OCI-LY7 (cell line): ENCODE data around the gene NOL7. TPM values are rescaled to one million over a fixed set of nuclear protein-coding genes. Genes with fewer than 3 reads are reported as not detected.

Experiments
- BruUV-seq: library from RNA; stranded (reverse); fragments of 400-500 nt; replicated peaks from 2 replicates; lab custom pipeline; 2021; lab: Mats Ljungman, UMichigan
- CTCF ChIA-PET: fragments of 300-600 bp; sonication (Branson Sonifier 250); formaldehyde crosslinking; loops from one replicate; lab custom pipeline; 2022; ENCODE audit warnings: antibody characterized with exemption; ENCODE audit not compliant: unreplicated experiment; lab: Charles Lee
- POLR2A ChIA-PET: fragments of 300-600 bp; sonication (Branson Sonifier 250); formaldehyde crosslinking; loops from one replicate; lab custom pipeline; 2022; ENCODE audit warnings: antibody characterized with exemption; lab: Charles Lee
- DNase-seq: peaks from one replicate; pipeline ENCODE4 v3.0.0-alpha.2; 2015; ENCODE audit warnings: low spot score
- H2AFZ ChIP-seq: fragments of 200-600 bp; sonication (generic), shearing (Covaris generic); 2 replicates; pipeline ENCODE4 v1.6.1; 2014; ENCODE audit warnings: mild to moderate bottlenecking, antibody characterized with exemption, low read length, moderate library complexity
- H3K27ac ChIP-seq: fragments of 200-600 bp; sonication (generic); 2 replicates; pipeline ENCODE4 v1.5.1; 2014; ENCODE audit warnings: mixed run types, low read depth, mild to moderate bottlenecking, moderate library complexity, low read length, inconsistent platforms; ENCODE audit not compliant: poor library complexity, severe bottlenecking
- H3K36me3 ChIP-seq: fragments of 200-600 bp; sonication (generic); 2 replicates; pipeline ENCODE4 v1.6.1; 2014; ENCODE audit warnings: mild to moderate bottlenecking, antibody characterized with exemption, low read length, moderate library complexity, mixed read lengths; ENCODE audit not compliant: insufficient read depth
- H3K4me1 ChIP-seq: fragments of 200-600 bp; sonication (generic); 2 replicates; pipeline ENCODE4 v1.5.1; 2014; ENCODE audit warnings: mild to moderate bottlenecking, low read length; ENCODE audit not compliant: insufficient read depth, poor library complexity, severe bottlenecking
- H3K4me2 ChIP-seq: fragments of 200-600 bp; sonication (generic); 2 replicates; pipeline ENCODE4 v1.6.1; 2014; ENCODE audit warnings: mild to moderate bottlenecking, low read length
- H3K4me3 ChIP-seq: fragments of 200-600 bp; sonication (generic); 2 replicates; pipeline ENCODE4 v1.5.1; 2014; ENCODE audit warnings: mild to moderate bottlenecking, low read depth, low read length; ENCODE audit not compliant: poor library complexity, severe bottlenecking
- H3K79me2 ChIP-seq: fragments of 200-600 bp; sonication (generic); 2 replicates; pipeline ENCODE4 v1.6.1; 2016; ENCODE audit warnings: low read depth, mild to moderate bottlenecking, low read length, moderate library complexity, mixed read lengths; ENCODE audit not compliant: insufficient read depth
- H3K9me2 ChIP-seq: fragments of 200-600 bp; sonication (generic); 2 replicates; pipeline ENCODE4 v1.6.1; 2016; ENCODE audit warnings: mild to moderate bottlenecking, low read length, mixed read lengths; ENCODE audit not compliant: insufficient read depth
- H3K9me3 ChIP-seq: fragments of 200-600 bp; sonication (generic); 2 replicates; pipeline ENCODE4 v1.6.1; 2014; ENCODE audit warnings: mild to moderate bottlenecking, mixed run types, low read length, mixed read lengths
- H4K20me1 ChIP-seq: fragments of 200-600 bp; sonication (generic); 2 replicates; pipeline ENCODE4 v1.6.1; 2014; ENCODE audit warnings: mild to moderate bottlenecking, antibody characterized with exemption, low read length, moderate library complexity, mixed read lengths; ENCODE audit not compliant: insufficient read depth
- CTCF ChIP-seq: fragments of 200-600 bp; sonication (generic); conservative IDR thresholded peaks from 2 replicates; pipeline ENCODE4 v1.5.1; 2014; ENCODE audit warnings: mild to moderate bottlenecking, antibody characterized with exemption, low read length, moderate library complexity, mixed read lengths
- EZH2phosphoT487 ChIP-seq: fragments of 200-600 bp; sonication (generic); IDR thresholded peaks from 2 replicates; pipeline ENCODE4 v1.6.1; 2018; ENCODE audit warnings: low read depth, borderline replicate concordance, mild to moderate bottlenecking, mixed run types, antibody characterized with exemption, low read length, moderate library complexity, mixed read lengths
- intact Hi-C: fragments of 100-400 bp; cut with micrococcal nuclease; formaldehyde crosslinking; loops from one replicate; pipeline ENCODE4 v1.10.0; 2022; ENCODE audit not compliant: unreplicated experiment
- total RNA-seq, 2 experiments: library from RNA; depleted of rRNA in 1 of 2; stranded (reverse); fragments of >200 nt in 1 of 2; shearing (Covaris generic) in 1 of 2; gene quantifications; 2 replicates each; pipeline ENCODE4 v1.2.3, GENCODE V29; 2014 to 2022

The NOL7 gene
- total RNA-seq, 2 experiments from 2014 or later, result 67.5 to 103 TPM

GRCh38 chr6:13630499-13630898 lies 15.4 kb downstream of the NOL7 start:
- intact Hi-C loops, result no loop called here
- no peak for DNase-seq
- Histone ChIP-seq H3K4me1 (peaks cover 6% of the 10 kb centered on the region), H3K9me3 (no peaks in the 10 kb centered on the region), H3K36me3 (peaks cover 87% of the 10 kb centered on the region), H3K4me2 (no peak overlapping the region), H3K4me3 (no peak overlapping the region), H3K9me2 (no peaks in the 10 kb centered on the region), H4K20me1 (no peaks in the 10 kb centered on the region), H2AFZ (no peak overlapping the region), H3K79me2 (no peaks in the 10 kb centered on the region), H3K27ac (no peak overlapping the region)
- TF ChIP-seq EZH2phosphoT487 (no peak), CTCF (no peak)
- ChIA-PET CTCF (no interaction called here), POLR2A (interaction anchor here (0.7 to 1.4 kb wide), 6 partner anchors 15 to 1576 kb away, joined by 3 to 4 read pairs (median 3); partner anchors contain the start of gene NOL7)
- no TSS peak for BruUV-seq

GRCh38 chr6:13633343-13633742 lies 18.2 kb downstream of the NOL7 start:
- Histone ChIP-seq H3K4me1 (peaks cover 17% of the 10 kb centered on the region), H3K9me3 (no peaks in the 10 kb centered on the region), H3K4me3 (no peak overlapping the region), H3K9me2 (no peaks in the 10 kb centered on the region), H3K4me2 (no peak overlapping the region), H4K20me1 (no peaks in the 10 kb centered on the region), H2AFZ (no peak overlapping the region), H3K36me3 (peaks cover 77% of the 10 kb centered on the region), H3K27ac (no peak overlapping the region), H3K79me2 (no peaks in the 10 kb centered on the region)
- no TSS peak for BruUV-seq
- ChIA-PET POLR2A (interaction anchor here (0.7 to 1.6 kb wide), 6 partner anchors 8 to 71 kb away, joined by 3 to 4 read pairs (median 3); no protein-coding TSS in a partner anchor), CTCF (no interaction called here)
- intact Hi-C loops, result no loop called here
- no peak for TF ChIP-seq EZH2phosphoT487
- no peak for TF ChIP-seq CTCF
- no peak for DNase-seq

GRCh38 chr6:13635948-13636658 lies 21.0 kb downstream of the NOL7 start:
- CTCF ChIA-PET, result no interaction called here
- Histone ChIP-seq H3K79me2 (no peaks in the 10 kb centered on the region), H3K9me3 (no peaks in the 10 kb centered on the region), H3K9me2 (no peaks in the 10 kb centered on the region), H4K20me1 (no peaks in the 10 kb centered on the region), H3K4me3 (no peak overlapping the region), H2AFZ (no peak overlapping the region), H3K36me3 (peaks cover 69% of the 10 kb centered on the region), H3K4me2 (no peak overlapping the region), H3K4me1 (peaks cover 11% of the 10 kb centered on the region), H3K27ac (no peak overlapping the region)
- POLR2A ChIA-PET, result interaction anchor here (0.6 to 1.5 kb wide), 9 partner anchors 9 to 237 kb away, joined by 3 to 7 read pairs (median 3); no protein-coding TSS in a partner anchor
- TF ChIP-seq CTCF (no peak), EZH2phosphoT487 (no peak)
- DNase-seq, result no peak
- intact Hi-C loops, result no loop called here
- BruUV-seq, result no TSS peak
